Activated CD8-positive, alpha-beta T cell treated with anti-CD3 and anti-CD28 coated beads for 36 hours (primary cell): Measurements from ENCODE around the gene STXBP6. TPM values are rescaled to one million over a fixed set of nuclear protein-coding genes. Genes with fewer than 3 reads are reported as not detected.

ENCODE experiments used
- ATAC-seq: fragments of 200-7000 bp; cut with Tn5 transposase; one replicate; pipeline ENCODE4 v1.10.0; 2021; ENCODE audit warnings: mild to moderate bottlenecking, moderate library complexity
- CTCF ChIA-PET: fragments of 350-600 bp; sonication (Branson Sonifier 250); formaldehyde crosslinking; loops from one replicate; lab custom pipeline; 2021; ENCODE audit warnings: antibody characterized with exemption; lab: Charles Lee
- POLR2A ChIA-PET: fragments of 350-600 bp; sonication (Branson Sonifier 250); formaldehyde crosslinking; loops from one replicate; lab custom pipeline; 2021; ENCODE audit warnings: antibody characterized with exemption; lab: Charles Lee
- DNase-seq: peaks from one replicate; pipeline ENCODE4 v3.0.0-alpha.2; 2020
- H3K27ac Mint-ChIP-seq: one replicate; pipeline ENCODE4 v1.8.0; 2021; ENCODE audit warnings: mild to moderate bottlenecking, mixed read lengths
- H3K27me3 Mint-ChIP-seq: one replicate; pipeline ENCODE4 v1.8.0; 2021; ENCODE audit warnings: mixed read lengths
- H3K36me3 Mint-ChIP-seq: one replicate; pipeline ENCODE4 v1.8.0; 2021; ENCODE audit warnings: low read depth, mixed read lengths
- H3K4me1 Mint-ChIP-seq: one replicate; pipeline ENCODE4 v1.8.0; 2021; ENCODE audit warnings: low read depth, mixed read lengths
- H3K4me3 Mint-ChIP-seq: one replicate; pipeline ENCODE4 v1.8.0; 2021; ENCODE audit warnings: mild to moderate bottlenecking, moderate library complexity, mixed read lengths
- H3K9me3 Mint-ChIP-seq: one replicate; pipeline ENCODE4 v1.8.0; 2021; ENCODE audit warnings: mixed read lengths
- intact Hi-C: fragments of 100-400 bp; cut with micrococcal nuclease; formaldehyde crosslinking; loops from one replicate; pipeline ENCODE4 v1.10.0; 2022
- total RNA-seq, 2 experiments: library from RNA; stranded (reverse); gene quantifications; one replicate each; pipeline ENCODE4 v1.2.3, GENCODE V29; 2021
- TF ChIP-seq, protein P1 (sequence below): fragments of 200-600 bp; IDR thresholded peaks from one replicate; pipeline ENCODE4 v1.8.0; 2022; ENCODE audit warnings: antibody characterized with exemption, mild to moderate bottlenecking

STXBP6 gene
- total RNA-seq, 2 experiments from 2014 or later = not detected

DNA sequence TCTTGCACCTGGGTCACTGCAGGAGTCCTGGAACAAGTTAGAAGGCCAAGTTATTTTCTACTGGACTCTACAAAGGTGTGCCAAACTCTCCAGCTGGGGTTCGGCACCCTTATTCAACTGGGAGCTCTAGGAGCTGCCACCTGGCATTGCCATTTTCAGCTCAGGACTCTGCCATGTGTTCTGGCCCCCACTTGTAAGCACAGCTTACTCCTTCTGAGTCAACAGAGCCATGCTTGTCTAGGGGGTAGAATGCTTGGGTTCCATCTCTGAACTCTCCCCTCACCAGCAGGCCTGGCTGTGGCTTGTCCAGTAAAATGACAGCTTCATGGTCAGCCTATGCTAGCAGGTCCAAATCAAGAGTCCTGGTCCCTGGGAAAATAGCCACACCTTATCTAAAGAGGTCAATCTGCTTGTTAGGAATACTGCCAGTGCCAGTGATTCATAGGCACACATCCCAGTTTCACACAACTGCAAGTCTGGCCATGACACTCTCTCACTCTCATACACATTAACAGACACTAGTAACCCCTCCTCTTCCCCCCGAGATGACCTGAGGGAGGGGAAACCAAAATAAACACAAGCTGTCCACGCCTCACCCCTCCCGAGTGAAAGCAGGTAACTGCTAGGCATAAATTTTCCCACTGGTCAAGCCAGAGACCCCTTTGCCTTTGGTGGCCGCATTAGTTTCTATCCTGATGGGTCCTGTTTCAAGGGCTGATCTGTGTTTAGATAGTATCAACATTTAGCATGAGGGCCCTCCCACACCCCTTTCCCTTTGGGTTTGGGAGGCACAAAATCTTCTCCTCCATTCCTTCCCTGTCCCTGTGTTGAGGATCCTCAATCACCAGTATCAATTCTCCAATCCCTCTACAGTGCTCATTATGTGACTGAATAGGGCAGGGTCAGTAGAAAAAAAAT lies 233.7 kb downstream of the STXBP6 start:
- Mint-ChIP-seq H3K36me3 (no peaks in the 10 kb centered on the region), H3K27ac (no peak overlapping the region), H3K4me1 (no peaks in the 10 kb centered on the region), H3K4me3 (no peak overlapping the region), H3K27me3 (peaks cover 4% of the 10 kb centered on the region), H3K9me3 (no peaks in the 10 kb centered on the region)
- DNase-seq = no peak
- ChIA-PET POLR2A (no interaction called here), CTCF (interaction anchor here (1.1 kb wide), 1 partner anchor 316 kb away, joined by 3 read pairs; no protein-coding TSS in a partner anchor)
- TF ChIP-seq, protein P1, sequence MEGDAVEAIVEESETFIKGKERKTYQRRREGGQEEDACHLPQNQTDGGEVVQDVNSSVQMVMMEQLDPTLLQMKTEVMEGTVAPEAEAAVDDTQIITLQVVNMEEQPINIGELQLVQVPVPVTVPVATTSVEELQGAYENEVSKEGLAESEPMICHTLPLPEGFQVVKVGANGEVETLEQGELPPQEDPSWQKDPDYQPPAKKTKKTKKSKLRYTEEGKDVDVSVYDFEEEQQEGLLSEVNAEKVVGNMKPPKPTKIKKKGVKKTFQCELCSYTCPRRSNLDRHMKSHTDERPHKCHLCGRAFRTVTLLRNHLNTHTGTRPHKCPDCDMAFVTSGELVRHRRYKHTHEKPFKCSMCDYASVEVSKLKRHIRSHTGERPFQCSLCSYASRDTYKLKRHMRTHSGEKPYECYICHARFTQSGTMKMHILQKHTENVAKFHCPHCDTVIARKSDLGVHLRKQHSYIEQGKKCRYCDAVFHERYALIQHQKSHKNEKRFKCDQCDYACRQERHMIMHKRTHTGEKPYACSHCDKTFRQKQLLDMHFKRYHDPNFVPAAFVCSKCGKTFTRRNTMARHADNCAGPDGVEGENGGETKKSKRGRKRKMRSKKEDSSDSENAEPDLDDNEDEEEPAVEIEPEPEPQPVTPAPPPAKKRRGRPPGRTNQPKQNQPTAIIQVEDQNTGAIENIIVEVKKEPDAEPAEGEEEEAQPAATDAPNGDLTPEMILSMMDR = no peak
- intact Hi-C loops = no loop called here
- no peak for ATAC-seq

- Mint-ChIP-seq H3K4me1 (no peaks in the 10 kb centered on the region), H3K36me3 (no peaks in the 10 kb centered on the region), H3K27ac (no peak overlapping the region), H3K27me3 (peaks cover 4% of the 10 kb centered on the region), H3K9me3 (no peaks in the 10 kb centered on the region), H3K4me3 (no peak overlapping the region)
- ChIA-PET CTCF (interaction anchor here (1.1 kb wide), 1 partner anchor 317 kb away, joined by 3 read pairs; no protein-coding TSS in a partner anchor), POLR2A (no interaction called here)
- TF ChIP-seq, protein P1 = no peak
- intact Hi-C loops = no loop called here
- DNase-seq (no peak), ATAC-seq (no peak)
These were observed 234.4 kb downstream of the STXBP6 start for GRCh38 chr14:24815543-24815942.

GRCh38 chr14:24814944-24815343 lies 235.0 kb downstream of the STXBP6 start:
- intact Hi-C loops = no loop called here
- CTCF ChIA-PET = no interaction called here
- TF ChIP-seq, protein P1 = no peak
- H3K4me3 Mint-ChIP-seq = no peak overlapping the region
- no peaks in the 10 kb centered on the region for H3K36me3 Mint-ChIP-seq
- no peak overlapping the region for H3K27ac Mint-ChIP-seq
- ATAC-seq (no peak), DNase-seq (no peak)
- H3K9me3 Mint-ChIP-seq = no peaks in the 10 kb centered on the region
- POLR2A ChIA-PET = no interaction called here
- H3K4me1 Mint-ChIP-seq = no peaks in the 10 kb centered on the region
- peaks cover 8% of the 10 kb centered on the region for H3K27me3 Mint-ChIP-seq

DNA sequence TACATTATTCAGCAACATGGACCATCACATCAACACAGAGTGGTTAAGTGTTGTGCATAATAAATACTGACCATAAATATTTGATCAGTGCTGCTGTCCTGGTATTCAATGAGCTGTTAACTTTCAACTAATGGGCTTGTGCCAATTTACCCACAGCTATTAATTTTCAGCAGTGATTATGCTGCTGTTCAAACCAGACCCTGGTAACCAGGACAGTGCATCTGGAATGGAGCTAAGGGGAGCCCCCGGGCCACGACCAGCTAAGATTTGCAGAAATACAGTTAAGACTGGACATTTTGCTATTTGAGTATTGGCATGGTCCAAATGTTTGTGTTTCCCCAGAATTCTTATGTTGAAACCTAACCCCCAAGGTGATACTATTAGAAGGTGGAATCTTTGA lies 235.6 kb downstream of the STXBP6 start:
- Mint-ChIP-seq H3K36me3 (no peaks in the 10 kb centered on the region), H3K4me1 (no peaks in the 10 kb centered on the region), H3K9me3 (no peaks in the 10 kb centered on the region), H3K27ac (no peak overlapping the region), H3K4me3 (no peak overlapping the region), H3K27me3 (peaks cover 8% of the 10 kb centered on the region)
- TF ChIP-seq, protein P1 = no peak
- no peak for ATAC-seq
- intact Hi-C loops = no loop called here
- no peak for DNase-seq
- ChIA-PET CTCF (interaction anchor here (1.9 kb wide), 1 partner anchor 104 kb away, joined by 5 read pairs; no protein-coding TSS in a partner anchor), POLR2A (interaction anchor here (1.1 kb wide), 1 partner anchor 9 kb away, joined by 3 read pairs; no protein-coding TSS in a partner anchor)

GRCh38 chr14:24813819-24814259 lies 236.1 kb downstream of the STXBP6 start:
- TF ChIP-seq, protein P1 = no peak
- POLR2A ChIA-PET = interaction anchor here (1.1 kb wide), 1 partner anchor 9 kb away, joined by 3 read pairs; no protein-coding TSS in a partner anchor
- no peaks in the 10 kb centered on the region for H3K9me3 Mint-ChIP-seq
- DNase-seq = no peak
- no peak for ATAC-seq
- H3K4me1 Mint-ChIP-seq = no peaks in the 10 kb centered on the region
- H3K4me3 Mint-ChIP-seq = no peak overlapping the region
- no peak overlapping the region for H3K27ac Mint-ChIP-seq
- H3K36me3 Mint-ChIP-seq = no peaks in the 10 kb centered on the region
- CTCF ChIA-PET = interaction anchor here (1.9 kb wide), 1 partner anchor 103 kb away, joined by 5 read pairs; no protein-coding TSS in a partner anchor
- H3K27me3 Mint-ChIP-seq = peaks cover 8% of the 10 kb centered on the region
- intact Hi-C loops = no loop called here
